ENCODE data around the gene NDUFB10.

NDUFB10 gene

GRCh38 chr16:2009791-2010510 is 50.6 kb downstream of the NDUFB10 start, which contains the start of gene ZNF598:
ZNF598 (minus strand) TSS chr16:2009821.
- peak within 1 kb of the TSS; percentile 73 for H3K4me3 ChIP-seq (ENCODE audit: low read depth, low read length)
- no peak for TF ChIP-seq CTCF (IDR thresholded peaks at IDR 0.05; ENCODE audit: borderline replicate concordance, insufficient read depth, low read depth, low read length)
